ENCODE data around the gene SCNM1.

SCNM1 gene

DNA sequence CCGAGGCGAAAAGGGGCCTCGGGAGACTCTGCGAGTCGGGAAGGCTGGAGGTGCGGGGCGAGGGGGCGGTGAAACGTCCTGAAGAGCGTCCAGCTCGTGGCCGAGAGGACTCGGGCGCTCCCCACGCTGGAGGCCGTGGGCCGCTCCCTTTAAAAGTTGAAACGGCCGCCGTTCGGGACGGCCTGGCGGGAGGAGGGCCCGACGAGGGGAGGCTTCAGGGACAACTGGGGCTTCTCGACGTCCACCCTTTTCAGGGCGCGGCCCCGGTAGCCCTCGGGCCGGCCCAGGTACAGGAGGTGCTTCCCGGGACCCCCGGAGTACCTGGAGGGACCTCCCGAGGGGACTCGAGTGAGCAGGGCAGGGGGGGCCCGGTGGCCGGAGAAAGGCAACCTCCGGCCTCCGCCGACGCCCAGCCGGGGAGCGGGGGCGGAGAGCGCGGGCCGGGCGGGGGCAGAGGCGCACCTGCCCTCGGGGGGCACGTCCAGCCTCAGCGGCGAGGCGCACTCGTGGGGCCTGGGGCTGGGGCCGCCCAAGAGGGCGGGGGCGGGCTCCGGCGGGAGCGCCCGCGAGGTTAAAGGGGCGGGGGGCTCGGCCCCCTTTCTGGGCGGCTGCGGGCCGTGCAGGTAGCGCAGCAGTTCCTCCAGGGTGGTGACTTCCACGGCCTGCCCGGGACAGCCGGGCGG, 33.5 kb upstream of the SCNM1 start:
- in situ Hi-C loops (cut with MboI; ENCODE audit: low sequenced_read_pairs, unreplicated experiment), result no loop called here
- no peak for TF ChIP-seq CTCF (IDR thresholded peaks at IDR 0.05; ENCODE audit: borderline replicate concordance, control extremely low read depth, extremely low read depth, insufficient read depth, missing control alignments)
- DNase-seq (ENCODE audit: low spot score), result peak; percentile 21

DNA sequence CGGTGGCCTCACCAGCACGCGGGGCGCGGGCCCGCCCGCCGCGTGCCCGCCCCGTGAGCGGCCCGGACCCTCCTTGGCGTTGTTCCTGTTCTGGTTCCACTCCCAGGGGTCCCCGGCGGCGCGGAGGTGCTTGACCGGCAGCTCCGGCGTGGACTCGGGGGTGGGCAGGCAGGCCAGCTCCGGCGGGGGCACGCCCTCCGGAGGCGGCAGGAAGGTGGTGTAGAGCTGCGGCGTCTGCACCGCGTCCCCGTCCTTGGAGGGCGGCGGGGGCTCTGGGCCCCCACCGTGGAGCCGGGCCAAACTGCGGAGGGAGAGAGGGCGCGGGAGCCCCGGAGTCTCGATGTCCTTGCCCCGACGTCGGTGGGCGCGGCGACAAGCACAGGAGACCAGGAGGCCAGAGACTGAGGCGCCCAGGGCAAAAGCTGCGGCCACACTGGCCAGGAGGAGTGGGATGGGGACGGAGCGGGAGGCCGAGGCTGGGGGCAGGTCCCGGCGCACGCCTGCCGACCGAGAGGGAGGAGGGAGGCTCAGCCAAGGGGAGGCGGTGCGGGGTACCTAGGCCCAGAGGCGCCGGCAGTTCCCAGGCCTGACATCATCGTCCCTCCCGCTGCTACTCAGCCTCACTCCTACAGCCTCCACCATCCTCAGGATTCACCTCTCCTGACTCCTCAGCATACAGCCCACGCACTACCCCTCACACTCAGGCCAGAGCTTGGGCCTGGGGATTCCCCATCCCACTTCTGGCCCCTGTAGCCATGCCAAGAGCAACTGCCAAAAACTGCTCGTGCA, 32.7 kb upstream of the SCNM1 start:
- TF ChIP-seq CTCF (IDR thresholded peaks at IDR 0.05; ENCODE audit: borderline replicate concordance, control extremely low read depth, extremely low read depth, insufficient read depth, missing control alignments), result no peak
- in situ Hi-C loops (cut with MboI; ENCODE audit: low sequenced_read_pairs, unreplicated experiment), result no loop called here
- peak; percentile 22 for DNase-seq (ENCODE audit: low spot score)

DNA sequence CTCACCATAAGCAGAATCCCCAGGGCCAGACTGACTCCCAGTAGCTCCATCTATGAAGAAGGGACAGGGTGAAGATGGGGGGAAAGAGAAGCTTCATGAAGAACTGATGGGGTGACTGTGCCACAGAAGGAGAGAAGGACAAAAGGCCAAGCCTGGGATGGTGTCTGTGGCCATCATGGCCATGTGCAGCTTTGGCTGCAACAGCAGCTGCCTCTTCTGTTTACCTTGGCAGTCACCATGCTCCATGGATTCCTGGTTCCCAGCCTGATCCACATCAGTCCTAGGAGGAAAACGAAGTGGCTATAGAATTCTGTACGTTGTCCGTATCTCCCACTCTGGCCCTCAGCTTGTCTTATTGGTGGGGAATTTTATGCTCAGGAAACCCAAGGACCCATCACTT, 31.5 kb upstream of the SCNM1 start:
- no peak for TF ChIP-seq CTCF (IDR thresholded peaks at IDR 0.05; ENCODE audit: borderline replicate concordance, control extremely low read depth, extremely low read depth, insufficient read depth, missing control alignments)
- in situ Hi-C loops (cut with MboI; ENCODE audit: low sequenced_read_pairs, unreplicated experiment), result no loop called here

GRCh38 chr1:151134991-151135390, 31.0 kb upstream of the SCNM1 start:
- peak; percentile 12 for DNase-seq (ENCODE audit: low spot score)
- TF ChIP-seq CTCF (IDR thresholded peaks at IDR 0.05; ENCODE audit: borderline replicate concordance, control extremely low read depth, extremely low read depth, insufficient read depth, missing control alignments), result no peak
- in situ Hi-C loops (cut with MboI; ENCODE audit: low sequenced_read_pairs, unreplicated experiment), result no loop called here

More for the DNA sequence above, 31.5 kb upstream of the SCNM1 start:
- DNase-seq (ENCODE audit: low spot score), result peak; percentile 22

DNA sequence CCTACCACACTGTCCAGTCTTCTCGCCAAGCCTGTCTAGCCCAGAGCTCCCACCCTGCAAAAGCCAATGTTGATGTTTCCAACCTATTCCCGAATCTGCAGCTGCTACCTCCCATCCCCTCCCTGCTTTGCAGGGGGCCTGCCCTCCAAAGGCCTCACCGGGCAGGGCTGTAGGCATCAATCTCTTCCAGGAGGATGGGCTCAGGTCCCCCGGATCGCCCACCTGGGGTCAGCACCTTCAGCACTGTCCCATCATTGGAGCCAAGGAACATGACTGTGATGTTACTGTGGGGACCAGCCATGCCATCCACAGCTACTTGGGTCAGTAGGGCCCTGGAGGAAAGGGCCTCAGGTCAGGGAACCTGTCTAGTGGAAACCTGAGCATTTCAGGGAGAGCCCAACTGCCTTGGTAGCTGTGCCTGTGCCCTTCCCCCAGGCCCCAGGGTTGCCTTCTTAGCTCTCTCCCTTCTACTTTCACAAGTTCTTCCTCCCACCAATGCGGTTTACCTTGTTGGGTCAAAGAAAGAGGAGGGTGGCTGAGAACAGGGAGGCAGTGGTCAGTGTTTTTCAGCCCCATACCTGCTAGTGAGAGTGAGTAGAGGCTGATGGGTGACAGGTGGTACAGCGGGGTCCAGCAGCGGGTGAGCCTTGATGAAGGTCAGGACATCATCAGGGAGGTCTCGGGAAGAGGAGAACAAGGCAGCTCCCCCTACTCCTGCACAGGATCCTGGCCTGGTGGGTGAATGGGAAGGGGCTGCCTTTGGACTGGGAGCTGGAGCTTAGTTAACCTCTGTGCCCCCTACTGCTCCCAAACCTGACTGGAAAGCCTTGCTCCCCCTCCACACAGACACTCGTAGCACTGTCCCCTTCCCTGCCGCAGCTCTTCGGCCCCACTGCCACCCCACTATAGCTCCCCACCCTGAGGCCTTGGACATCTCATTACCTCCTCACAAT, 30.2 kb upstream of the SCNM1 start:
- in situ Hi-C loops (cut with MboI; ENCODE audit: low sequenced_read_pairs, unreplicated experiment), result no loop called here
- no peak for DNase-seq (ENCODE audit: low spot score)
- no peak for TF ChIP-seq CTCF (IDR thresholded peaks at IDR 0.05; ENCODE audit: borderline replicate concordance, control extremely low read depth, extremely low read depth, insufficient read depth, missing control alignments)

- in situ Hi-C loops (cut with MboI; ENCODE audit: low sequenced_read_pairs, unreplicated experiment), result no loop called here
- peak; percentile 12 for DNase-seq (ENCODE audit: low spot score)
- TF ChIP-seq CTCF (IDR thresholded peaks at IDR 0.05; ENCODE audit: borderline replicate concordance, control extremely low read depth, extremely low read depth, insufficient read depth, missing control alignments), result no peak
Observed at GRCh38 chr1:151137789-151138188, 28.2 kb upstream of the SCNM1 start.

Data from GM13976 (cell line).